Endothelial cell (in vitro differentiated cells): Measurements from ENCODE around the gene ZFP64. TPM values are rescaled to one million over a fixed set of nuclear protein-coding genes. Genes with fewer than 3 reads are reported as not detected.

ENCODE experiments used
- DNase-seq: peaks from one replicate; pipeline ENCODE4 v3.0.0; 2021; ENCODE audit warnings: low spot score
- H3K27ac Mint-ChIP-seq: one replicate; pipeline ENCODE4 v1.8.0; 2021; ENCODE audit warnings: mixed read lengths, inconsistent platforms; ENCODE audit not compliant: unreplicated experiment
- H3K27me3 Mint-ChIP-seq: one replicate; pipeline ENCODE4 v1.8.0; 2021; ENCODE audit warnings: mild to moderate bottlenecking, moderate library complexity, mixed read lengths, inconsistent platforms; ENCODE audit not compliant: unreplicated experiment
- H3K36me3 Mint-ChIP-seq: one replicate; pipeline ENCODE4 v1.8.0; 2021; ENCODE audit warnings: mild to moderate bottlenecking, low read depth, mixed read lengths, inconsistent platforms; ENCODE audit not compliant: unreplicated experiment
- H3K4me1 Mint-ChIP-seq: one replicate; pipeline ENCODE4 v1.8.0; 2021; ENCODE audit warnings: mild to moderate bottlenecking, mixed read lengths, inconsistent platforms; ENCODE audit not compliant: unreplicated experiment
- H3K4me3 Mint-ChIP-seq: one replicate; pipeline ENCODE4 v1.8.0; 2021; ENCODE audit warnings: mild to moderate bottlenecking, mixed read lengths, inconsistent platforms; ENCODE audit not compliant: unreplicated experiment
- H3K9me3 Mint-ChIP-seq: one replicate; pipeline ENCODE4 v1.8.0; 2021; ENCODE audit warnings: mixed read lengths, inconsistent platforms; ENCODE audit not compliant: unreplicated experiment
- total RNA-seq: library from RNA; stranded (reverse); fragmentation: NEBNext Ultra II Directional; extraction: Animal tissue kit (Norgen Biotek cat#: 25700); gene quantifications from one replicate; pipeline ENCODE4 v1.2.1, GENCODE V29; 2021; ENCODE audit not compliant: unreplicated experiment
- TF ChIP-seq, protein P1 (sequence below): fragments of 200-600 bp; sonication (generic); IDR thresholded peaks from one replicate; pipeline ENCODE4 v1.5.0; 2021; ENCODE audit warnings: antibody characterized with exemption; ENCODE audit not compliant: unreplicated experiment

Gene ZFP64
- total RNA-seq, 1 donor from 2014 or later = 26.3 TPM

DNA sequence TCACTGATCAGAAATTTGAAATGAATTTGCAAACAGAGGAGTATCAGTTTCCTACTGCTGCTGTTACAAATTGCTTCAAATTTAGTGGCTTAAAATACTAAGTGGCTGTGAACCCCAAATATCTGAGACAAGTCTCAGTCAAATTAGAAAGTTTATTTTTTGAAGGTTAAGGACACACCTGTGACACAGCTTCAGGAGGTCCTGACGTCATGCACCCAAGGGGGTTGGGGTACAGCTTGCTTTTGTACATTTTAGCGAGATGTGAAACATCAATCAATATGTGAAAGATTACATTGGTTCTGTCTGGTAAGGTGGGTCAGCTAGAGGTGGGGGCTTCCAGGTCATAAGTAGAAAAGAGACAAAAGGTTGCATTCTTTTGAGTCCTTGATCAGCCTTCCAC lies 21.4 kb upstream of the ZFP64 start:
- H3K4me1 Mint-ChIP-seq = peaks cover 4% of the 10 kb centered on the region
- H3K9me3 Mint-ChIP-seq = no peaks in the 10 kb centered on the region
- H3K4me3 Mint-ChIP-seq = no peak overlapping the region
- no peaks in the 10 kb centered on the region for H3K27me3 Mint-ChIP-seq
- DNase-seq = no peak
- no peak overlapping the region for H3K27ac Mint-ChIP-seq
- TF ChIP-seq, protein P1, sequence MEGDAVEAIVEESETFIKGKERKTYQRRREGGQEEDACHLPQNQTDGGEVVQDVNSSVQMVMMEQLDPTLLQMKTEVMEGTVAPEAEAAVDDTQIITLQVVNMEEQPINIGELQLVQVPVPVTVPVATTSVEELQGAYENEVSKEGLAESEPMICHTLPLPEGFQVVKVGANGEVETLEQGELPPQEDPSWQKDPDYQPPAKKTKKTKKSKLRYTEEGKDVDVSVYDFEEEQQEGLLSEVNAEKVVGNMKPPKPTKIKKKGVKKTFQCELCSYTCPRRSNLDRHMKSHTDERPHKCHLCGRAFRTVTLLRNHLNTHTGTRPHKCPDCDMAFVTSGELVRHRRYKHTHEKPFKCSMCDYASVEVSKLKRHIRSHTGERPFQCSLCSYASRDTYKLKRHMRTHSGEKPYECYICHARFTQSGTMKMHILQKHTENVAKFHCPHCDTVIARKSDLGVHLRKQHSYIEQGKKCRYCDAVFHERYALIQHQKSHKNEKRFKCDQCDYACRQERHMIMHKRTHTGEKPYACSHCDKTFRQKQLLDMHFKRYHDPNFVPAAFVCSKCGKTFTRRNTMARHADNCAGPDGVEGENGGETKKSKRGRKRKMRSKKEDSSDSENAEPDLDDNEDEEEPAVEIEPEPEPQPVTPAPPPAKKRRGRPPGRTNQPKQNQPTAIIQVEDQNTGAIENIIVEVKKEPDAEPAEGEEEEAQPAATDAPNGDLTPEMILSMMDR = no peak
- no peaks in the 10 kb centered on the region for H3K36me3 Mint-ChIP-seq

DNA sequence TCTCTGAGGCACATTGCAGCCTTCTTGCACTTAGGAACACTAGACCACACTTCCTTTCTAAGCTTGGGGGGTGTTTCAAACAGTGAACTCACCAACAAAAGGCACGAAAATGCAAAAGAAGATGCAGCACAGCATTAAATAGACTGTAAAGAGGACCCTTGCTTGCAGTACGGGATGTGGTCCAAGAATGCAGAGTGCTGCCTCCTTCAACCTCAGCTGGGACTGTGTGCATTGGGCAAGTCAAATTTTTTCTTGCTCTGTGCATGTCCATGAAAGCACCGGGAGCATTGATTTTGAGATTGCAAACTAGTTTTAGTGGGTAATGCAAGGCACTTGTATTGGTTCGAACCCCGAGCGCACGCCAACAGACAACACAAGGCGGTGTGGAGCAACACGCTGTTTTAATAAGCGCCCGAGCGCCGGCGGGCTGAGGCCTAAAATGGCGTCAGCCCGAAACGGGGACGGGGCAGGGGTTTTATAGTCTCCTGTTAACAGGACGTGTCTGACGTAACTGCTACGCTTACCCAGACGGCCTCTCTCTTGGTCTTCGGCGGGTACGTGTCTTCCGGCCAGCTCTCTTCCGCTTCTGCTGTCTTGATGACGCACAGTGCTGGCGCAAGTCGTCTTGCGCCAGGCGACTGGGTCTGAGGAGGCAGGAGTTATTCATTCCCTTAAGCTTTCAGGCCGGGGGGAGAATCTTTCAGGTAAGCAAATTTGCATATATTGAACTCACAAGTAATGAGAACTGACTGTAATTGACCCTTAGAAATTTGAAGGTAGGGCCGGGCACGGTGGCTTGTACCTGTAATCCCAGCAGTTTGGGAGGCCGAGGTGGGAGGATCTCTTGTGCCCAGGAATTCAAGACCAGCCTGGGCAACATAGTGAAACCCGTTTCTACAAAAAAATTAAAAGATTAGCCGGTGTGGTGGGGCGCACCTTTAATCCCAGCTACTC lies 18.7 kb upstream of the ZFP64 start:
- no peaks in the 10 kb centered on the region for H3K9me3 Mint-ChIP-seq
- no peak overlapping the region for H3K4me3 Mint-ChIP-seq
- no peaks in the 10 kb centered on the region for H3K27me3 Mint-ChIP-seq
- no peak for DNase-seq
- H3K36me3 Mint-ChIP-seq = no peaks in the 10 kb centered on the region
- TF ChIP-seq, protein P1 = no peak
- peaks cover 4% of the 10 kb centered on the region for H3K4me1 Mint-ChIP-seq
- H3K27ac Mint-ChIP-seq = no peak overlapping the region

DNA sequence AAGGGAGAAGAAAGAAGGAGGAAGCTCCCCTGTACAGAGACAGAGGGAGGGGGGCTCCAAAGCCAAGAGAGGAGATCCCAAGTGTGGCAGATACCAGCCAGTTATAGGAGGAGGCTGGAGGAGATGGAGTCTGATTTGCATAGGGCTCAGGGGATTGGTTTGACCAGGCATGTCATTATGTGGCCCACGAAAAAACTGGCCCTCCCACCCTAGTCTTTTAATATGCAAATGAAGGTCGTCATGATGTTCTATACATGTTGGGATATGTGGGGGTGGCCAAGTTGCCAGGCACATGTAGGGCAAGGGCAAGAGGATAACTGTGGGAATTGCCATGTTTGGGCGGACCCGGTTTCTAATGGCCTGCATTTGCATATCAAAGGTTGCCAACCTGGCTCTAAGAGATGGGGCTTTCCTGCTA lies 17.6 kb upstream of the ZFP64 start:
- no peak for DNase-seq
- no peak overlapping the region for H3K27ac Mint-ChIP-seq
- no peak overlapping the region for H3K4me3 Mint-ChIP-seq

DNA sequence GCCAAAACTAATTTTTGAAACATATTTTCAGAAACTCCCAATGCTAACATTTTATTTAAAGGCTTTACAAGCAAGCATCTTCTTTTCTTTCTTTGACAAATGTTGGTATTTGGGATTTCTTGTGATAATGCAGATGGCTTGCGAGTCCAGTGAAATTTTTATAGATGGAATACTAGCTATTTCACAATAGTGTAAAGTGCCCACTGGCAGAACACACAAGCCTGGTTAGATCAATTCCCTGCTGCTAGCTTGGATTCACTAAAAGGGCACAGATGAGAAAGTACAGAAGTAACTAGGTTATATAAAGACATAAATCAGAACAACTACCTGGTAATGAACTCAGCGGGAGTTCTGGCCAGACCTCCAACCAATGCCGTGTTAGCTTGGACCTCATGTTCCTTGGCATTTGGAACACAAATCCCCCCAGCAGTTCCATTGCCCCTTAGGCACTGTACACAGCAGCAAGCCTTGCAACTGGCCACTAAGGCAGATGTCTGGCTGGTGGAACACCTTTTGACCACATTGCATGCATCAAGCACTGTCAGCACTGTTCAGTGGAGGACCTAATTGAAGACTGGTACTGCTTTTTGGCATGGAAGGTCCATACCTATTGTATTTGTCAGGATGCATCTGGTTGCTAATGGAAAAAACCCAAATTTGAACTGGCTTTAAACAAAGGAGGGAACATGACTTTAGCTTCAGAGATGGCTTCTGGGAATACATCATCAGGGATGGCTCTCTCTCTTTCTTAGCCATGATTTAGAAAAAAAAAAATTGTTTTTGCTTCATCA lies 15.6 kb upstream of the ZFP64 start:
- no peaks in the 10 kb centered on the region for H3K36me3 Mint-ChIP-seq
- no peak for DNase-seq
- H3K27me3 Mint-ChIP-seq = no peaks in the 10 kb centered on the region
- H3K4me1 Mint-ChIP-seq = peaks cover 4% of the 10 kb centered on the region
- TF ChIP-seq, protein P1 = no peak
- no peak overlapping the region for H3K27ac Mint-ChIP-seq
- no peaks in the 10 kb centered on the region for H3K9me3 Mint-ChIP-seq
- H3K4me3 Mint-ChIP-seq = no peak overlapping the region

More for the DNA sequence above, 17.6 kb upstream of the ZFP64 start:
- TF ChIP-seq, protein P1 = no peak
- H3K9me3 Mint-ChIP-seq = no peaks in the 10 kb centered on the region
- H3K27me3 Mint-ChIP-seq = no peaks in the 10 kb centered on the region
- H3K36me3 Mint-ChIP-seq = no peaks in the 10 kb centered on the region
- H3K4me1 Mint-ChIP-seq = peaks cover 4% of the 10 kb centered on the region
